Psoas muscle (tissue), 8 donors: ENCODE data around the gene LRPAP1. TPM values are rescaled to one million over a fixed set of nuclear protein-coding genes. Genes with fewer than 3 reads are reported as not detected.

Source experiments
- ATAC-seq, 4 donors: fragments of 200-7000 bp; cut with Tn5 transposase; one replicate each; pipeline ENCODE4 v1.9.1; 2020; ENCODE audit warnings: moderate library complexity in 3 of 4, mild to moderate bottlenecking in 2 of 4
- DNase-seq, 2 donors: peaks; one replicate each; pipeline ENCODE4 v3.0.0-alpha.2; 2020
- H3K27ac ChIP-seq: fragments of 200-600 bp; one replicate; pipeline ENCODE4 v1.8.0; 2022
- H3K27me3 ChIP-seq, 3 donors: fragments of 200-600 bp in 1 of 3; one replicate each; pipeline versions ENCODE4 v1.6.1 to v1.8.0; 2013 to 2022; ENCODE audit warnings: low read length in 2 of 3, mild to moderate bottlenecking in 2 of 3, moderate library complexity in 1 of 3; ENCODE audit not compliant: insufficient read depth in 3 of 3
- H3K36me3 ChIP-seq, 2 donors: fragments of 200-600 bp in 1 of 2; one replicate each; pipeline versions ENCODE4 v1.6.1 to v1.8.0; 2013 to 2022; ENCODE audit warnings: low read depth in 1 of 2, mild to moderate bottlenecking in 1 of 2, moderate library complexity in 1 of 2; ENCODE audit not compliant: insufficient read depth in 1 of 2
- H3K4me1 ChIP-seq: fragments of 200-600 bp; one replicate; pipeline ENCODE4 v1.8.0; 2022
- H3K4me3 ChIP-seq: fragments of 200-600 bp; one replicate; pipeline ENCODE4 v1.8.0; 2022; ENCODE audit warnings: mild to moderate bottlenecking
- H3K9me3 ChIP-seq: fragments of 200-600 bp; one replicate; pipeline ENCODE4 v1.8.0; 2022
- WGBS, 3 donors: extraction: QIAGEN DNeasy Blood & Tissue Kit; methylation state at CpG; one replicate each; pipeline versions ENCODE4 v1.1.6 to v1.1.7; 2013; 5-methylcytosine and 5-hydroxymethylcytosine counted together
- intact Hi-C, 2 donors: fragments of 100-400 bp; cut with DNase I; formaldehyde crosslinking; loops; one replicate each; pipeline versions ENCODE4 v1.11.0 to v1.14.2; 2022
- polyA plus RNA-seq, 3 donors: library from polyadenylated mRNA; stranded (reverse); fragments of 200-250 nt; gene quantifications; one replicate each; pipeline ENCODE4 v1.2.3, GENCODE V29; 2013
- total RNA-seq, 4 donors: library from RNA; stranded (reverse); fragmentation: NEBNext Ultra II Directional in 2 of 4; extraction: Animal tissue kit (Norgen Biotek cat#: 25700) in 2 of 4; gene quantifications; one replicate each; pipeline versions ENCODE4 v1.2.1 to v1.2.4, GENCODE V29; 2021 to 2023
- TF ChIP-seq, protein P1 (sequence below): fragments of 200-600 bp; IDR thresholded peaks from one replicate; pipeline ENCODE4 v1.8.0; 2022; ENCODE audit warnings: antibody characterized with exemption
- donor health status: healthy with polysubstance abuse.
- donor health status: DM: no; HTN: no; CAD: no; lungs with moderate emphysema.
- donor health status: Bipolar disorder and iron deficiency.
- donor health status: healthy.
- donor health status: DM: yes; HTN: yes; CAD: no.
- donor health status: DM: no; HTN: no; CAD: no.
- donor health status: DM: no; HTN: no; CAD: no.
- donor health status: DM: yes; HTN: yes; CAD: no.

LRPAP1 gene
- total and polyA plus RNA-seq, 7 donors, result 73.7 to 123 (median 105) TPM

DNA sequence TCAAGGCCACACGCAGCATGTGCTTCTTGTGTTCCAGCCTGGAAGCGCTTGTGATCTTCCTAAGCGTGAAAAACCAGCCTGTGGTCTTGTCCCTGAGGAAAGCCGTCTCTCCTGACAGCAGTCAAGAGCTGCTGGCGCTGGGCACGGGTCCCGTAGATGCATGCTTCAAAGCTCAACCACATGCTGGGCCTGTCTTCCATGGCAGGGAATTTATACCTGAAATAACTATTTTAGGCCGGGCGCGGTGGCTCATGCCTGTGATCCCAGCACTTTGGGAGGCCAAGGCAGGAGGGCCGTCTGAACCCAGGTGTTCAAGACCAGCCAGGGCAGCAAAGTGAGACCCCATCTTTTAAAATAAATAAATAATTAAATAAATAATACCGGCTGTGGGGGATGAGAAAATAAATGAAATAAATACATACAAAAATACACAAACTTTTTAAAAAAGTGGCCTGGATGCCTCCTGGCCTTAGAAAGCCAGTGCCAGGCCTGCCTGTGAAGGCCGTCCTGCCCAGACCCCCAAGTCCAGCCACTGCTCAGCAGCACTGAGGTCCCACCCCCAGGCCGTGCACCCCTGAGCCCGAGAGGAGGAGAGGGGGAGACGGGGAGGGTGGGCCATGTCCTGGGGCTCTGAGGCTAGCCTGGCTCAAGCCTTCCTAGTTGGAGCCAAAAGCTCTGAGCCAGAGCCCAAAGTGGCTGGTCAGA, 10.4 kb downstream of the LRPAP1 start:
- no peak overlapping the region for H3K4me3 ChIP-seq
- TF ChIP-seq, protein P1, sequence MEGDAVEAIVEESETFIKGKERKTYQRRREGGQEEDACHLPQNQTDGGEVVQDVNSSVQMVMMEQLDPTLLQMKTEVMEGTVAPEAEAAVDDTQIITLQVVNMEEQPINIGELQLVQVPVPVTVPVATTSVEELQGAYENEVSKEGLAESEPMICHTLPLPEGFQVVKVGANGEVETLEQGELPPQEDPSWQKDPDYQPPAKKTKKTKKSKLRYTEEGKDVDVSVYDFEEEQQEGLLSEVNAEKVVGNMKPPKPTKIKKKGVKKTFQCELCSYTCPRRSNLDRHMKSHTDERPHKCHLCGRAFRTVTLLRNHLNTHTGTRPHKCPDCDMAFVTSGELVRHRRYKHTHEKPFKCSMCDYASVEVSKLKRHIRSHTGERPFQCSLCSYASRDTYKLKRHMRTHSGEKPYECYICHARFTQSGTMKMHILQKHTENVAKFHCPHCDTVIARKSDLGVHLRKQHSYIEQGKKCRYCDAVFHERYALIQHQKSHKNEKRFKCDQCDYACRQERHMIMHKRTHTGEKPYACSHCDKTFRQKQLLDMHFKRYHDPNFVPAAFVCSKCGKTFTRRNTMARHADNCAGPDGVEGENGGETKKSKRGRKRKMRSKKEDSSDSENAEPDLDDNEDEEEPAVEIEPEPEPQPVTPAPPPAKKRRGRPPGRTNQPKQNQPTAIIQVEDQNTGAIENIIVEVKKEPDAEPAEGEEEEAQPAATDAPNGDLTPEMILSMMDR, result no peak
- intact Hi-C loops, result no loop called here
- H3K27me3 ChIP-seq, result no peaks in the 10 kb centered on the region
- H3K4me1 ChIP-seq, result no peaks in the 10 kb centered on the region
- WGBS, 3 donors, result 90 to 93% (median 92%) methylated on average over 16 of the region's 16 CpGs
- H3K27ac ChIP-seq, result no peak overlapping the region
- no peak for ATAC-seq
- no peaks in the 10 kb centered on the region for H3K9me3 ChIP-seq
- DNase-seq, result peak in 1 of 2 donors; percentile 46
- H3K36me3 ChIP-seq, result peaks cover 2 to 80% of the 10 kb centered on the region in 2 donors

DNA sequence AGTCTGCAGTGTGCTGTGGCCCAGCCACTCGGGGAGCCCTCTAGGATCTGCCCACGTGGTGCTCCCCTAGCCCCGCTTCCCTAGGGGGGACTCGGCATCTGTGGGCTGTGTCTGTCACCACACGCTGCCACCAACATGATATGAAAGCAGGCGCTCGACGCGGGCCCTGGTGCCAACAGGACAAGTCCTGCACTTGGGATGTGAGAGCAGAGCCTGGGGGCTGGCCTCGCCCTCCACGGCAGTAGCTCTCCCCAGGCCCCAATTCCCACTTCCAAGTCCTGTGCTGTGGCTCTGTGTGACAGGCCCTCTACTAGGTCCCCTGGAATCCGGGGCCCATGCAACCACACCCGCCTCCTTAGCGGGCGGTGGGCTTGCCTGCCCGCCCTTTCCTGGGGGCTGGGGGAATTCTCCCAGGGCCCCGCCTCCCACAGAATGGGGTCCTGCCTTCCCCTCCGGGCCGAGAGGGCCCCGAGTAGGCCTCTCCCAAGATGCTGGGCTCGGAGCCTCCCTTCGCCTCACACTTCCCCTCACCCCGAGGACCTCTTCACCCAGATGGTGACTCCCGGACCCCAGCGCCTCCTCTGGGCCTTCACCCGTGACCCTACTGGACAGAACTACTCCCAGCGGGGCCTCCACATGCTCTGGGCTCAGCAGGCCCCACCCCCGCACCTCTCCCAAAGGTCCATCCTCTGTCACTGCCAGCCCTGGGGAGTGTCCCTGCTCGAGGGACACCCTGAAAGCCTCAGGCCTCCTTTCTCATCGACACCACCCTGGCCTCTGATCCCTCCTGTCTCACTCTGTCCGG, 11.2 kb downstream of the LRPAP1 start:
- intact Hi-C loops, result no loop called here
- TF ChIP-seq, protein P1, result no peak
- no peak overlapping the region for H3K27ac ChIP-seq
- no peaks in the 10 kb centered on the region for H3K9me3 ChIP-seq
- no peaks in the 10 kb centered on the region for H3K27me3 ChIP-seq
- WGBS, 3 donors, result 88 to 89% (median 89%) methylated on average over 29 to 31 of the region's 31 CpGs
- ATAC-seq (no peak), DNase-seq (peak in 1 of 2 donors; percentile 56)
- no peak overlapping the region for H3K4me3 ChIP-seq
- no peaks in the 10 kb centered on the region for H3K4me1 ChIP-seq
- H3K36me3 ChIP-seq, result peaks cover 2 to 88% of the 10 kb centered on the region in 2 donors

DNA sequence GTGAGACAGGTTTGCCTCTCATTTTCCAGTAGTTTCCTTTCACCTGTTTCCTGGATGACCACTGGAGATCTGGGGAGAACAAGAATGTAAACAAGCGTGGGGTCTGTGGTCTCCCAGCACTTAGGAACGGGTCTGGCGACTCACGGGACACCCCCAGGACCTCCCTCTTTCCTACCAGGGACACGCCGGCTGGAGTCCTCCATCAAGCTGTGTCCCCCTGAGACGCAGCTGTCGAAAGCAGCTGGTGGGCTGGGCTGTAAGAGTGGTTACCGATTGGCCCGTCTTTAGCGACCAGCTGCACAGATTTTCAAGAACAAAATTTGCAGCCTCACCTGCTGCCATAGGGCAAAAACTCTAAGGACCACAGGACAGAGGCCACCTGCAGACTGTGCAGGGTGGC, 11.9 kb downstream of the LRPAP1 start:
- Histone ChIP-seq H3K36me3 (peaks cover 2 to 95% of the 10 kb centered on the region in 2 donors), H3K27ac (no peak overlapping the region), H3K27me3 (no peaks in the 10 kb centered on the region), H3K9me3 (no peaks in the 10 kb centered on the region), H3K4me1 (no peaks in the 10 kb centered on the region), H3K4me3 (no peak overlapping the region)
- TF ChIP-seq, protein P1, result no peak
- intact Hi-C loops, result no loop called here
- DNase-seq (peak in 1 of 2 donors; percentile 45), ATAC-seq (no peak)
- WGBS, 3 donors, result 62 to 71% (median 66%) methylated on average over 11 of the region's 11 CpGs

DNA sequence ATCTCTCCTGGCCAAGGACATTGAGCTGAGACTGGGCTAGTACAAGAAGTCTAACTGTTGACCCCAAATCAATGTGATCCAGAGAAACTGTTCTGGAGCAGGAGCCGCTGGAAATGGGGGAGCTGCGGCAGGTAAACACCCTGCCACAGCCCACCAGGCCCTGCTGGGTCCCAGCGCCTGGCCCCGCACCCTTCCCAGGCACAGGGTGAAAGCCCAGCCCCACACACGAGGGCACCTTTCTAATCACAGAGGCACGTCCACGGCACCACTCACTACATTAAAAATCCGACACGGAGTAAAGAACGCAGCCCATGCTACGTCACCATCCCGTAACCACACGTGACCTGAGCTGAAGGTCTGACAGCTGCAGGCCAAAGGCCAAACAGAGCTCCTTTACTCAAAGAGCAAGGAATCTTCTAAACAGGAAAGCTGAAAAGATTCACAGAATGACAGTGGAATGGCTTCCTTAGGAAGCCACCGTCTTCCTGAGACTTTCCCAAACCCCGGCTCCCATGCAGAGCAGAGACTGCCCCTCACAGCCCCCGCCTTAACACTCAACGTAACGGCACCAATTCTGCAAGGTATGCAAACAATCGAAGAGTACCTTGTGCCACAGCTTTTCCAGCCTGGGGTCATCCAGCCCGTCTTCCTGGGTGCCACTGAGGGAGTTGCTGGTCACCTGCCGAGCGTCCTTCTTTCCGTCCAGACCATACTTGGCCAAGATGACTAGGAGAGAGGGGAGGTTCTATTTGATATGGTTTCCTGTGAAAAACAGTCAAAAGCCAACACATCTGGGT, 12.6 kb downstream of the LRPAP1 start:
- peak in 1 of 2 donors; percentile 48 for DNase-seq
- 91 to 93% (median 93%) methylated on average over 23 of the region's 23 CpGs for WGBS, 3 donors
- H3K27me3 ChIP-seq, result no peaks in the 10 kb centered on the region
- no peaks in the 10 kb centered on the region for H3K9me3 ChIP-seq
- intact Hi-C loops, result no loop called here
- no peak for ATAC-seq
- H3K4me3 ChIP-seq, result no peak overlapping the region
- no peak overlapping the region for H3K27ac ChIP-seq
- TF ChIP-seq, protein P1, result no peak
- peaks cover 2 to 95% of the 10 kb centered on the region in 2 donors for H3K36me3 ChIP-seq
- H3K4me1 ChIP-seq, result no peaks in the 10 kb centered on the region
